NAMALWA (cell line): ENCODE results near the gene CCDC138.

Experiments used
- DNase-seq: peaks from one replicate; pipeline ENCODE4 v3.0.0-alpha.2; 2015; ENCODE audit warnings: low spot score

The CCDC138 gene

DNA sequence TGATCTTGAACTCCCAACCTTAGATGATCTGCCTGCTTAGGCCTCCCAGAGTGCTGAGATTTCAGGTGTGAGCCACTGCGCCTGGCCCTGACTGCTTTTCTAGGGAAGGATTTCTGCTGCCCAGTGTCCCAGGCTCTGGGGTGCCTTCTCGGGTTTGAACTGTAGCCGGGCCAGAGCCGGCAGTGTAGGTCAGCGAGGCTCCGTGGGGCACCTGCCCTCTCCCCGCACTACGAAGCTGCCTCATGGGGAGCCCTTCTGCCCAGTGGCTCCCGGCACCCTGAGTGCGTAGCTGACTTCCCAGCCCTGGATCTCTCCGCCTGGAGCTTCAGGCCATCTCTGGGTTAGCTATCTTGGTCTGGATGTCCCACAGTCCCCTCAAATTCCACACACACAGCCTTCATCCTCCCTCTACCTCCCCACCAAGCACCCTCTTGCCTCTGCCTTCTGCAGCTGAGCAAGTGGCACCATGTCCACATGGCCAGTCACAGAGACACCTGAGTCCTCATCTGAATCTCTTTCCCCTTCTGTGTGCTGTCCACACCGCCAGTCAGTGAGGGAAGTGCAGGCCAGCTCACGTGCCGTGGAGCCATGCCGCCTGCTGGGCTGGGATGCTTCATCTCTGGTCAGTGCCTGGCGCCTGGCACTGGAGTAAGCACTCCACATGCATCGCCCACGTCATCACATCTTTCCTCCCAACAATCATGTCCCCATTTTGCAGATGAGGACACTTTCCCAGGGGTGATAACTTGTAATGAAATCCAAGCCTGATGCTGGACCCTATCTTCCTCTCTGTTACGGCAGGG, 133.2 kb downstream of the CCDC138 start:
- no peak for DNase-seq

DNA sequence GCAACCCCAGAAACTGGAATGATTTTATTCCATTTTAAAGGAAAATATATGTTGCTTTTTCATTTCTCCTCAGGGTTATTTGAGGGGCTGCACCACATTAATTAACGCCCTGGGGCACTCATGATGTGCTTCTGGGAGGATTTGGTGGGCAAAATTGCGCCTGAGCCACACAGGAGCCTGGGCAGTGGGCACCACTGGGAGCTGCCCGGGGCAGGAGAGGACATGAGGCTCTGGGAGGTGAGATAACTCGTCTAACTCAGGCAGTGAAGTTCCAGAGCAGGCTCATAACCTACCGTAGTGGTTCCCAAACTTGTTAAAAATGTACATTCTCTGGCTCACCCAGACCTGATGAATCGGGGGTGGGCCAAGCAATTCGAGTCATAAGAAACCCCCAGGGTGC, 134.1 kb downstream of the CCDC138 start:
- no peak for DNase-seq

DNA sequence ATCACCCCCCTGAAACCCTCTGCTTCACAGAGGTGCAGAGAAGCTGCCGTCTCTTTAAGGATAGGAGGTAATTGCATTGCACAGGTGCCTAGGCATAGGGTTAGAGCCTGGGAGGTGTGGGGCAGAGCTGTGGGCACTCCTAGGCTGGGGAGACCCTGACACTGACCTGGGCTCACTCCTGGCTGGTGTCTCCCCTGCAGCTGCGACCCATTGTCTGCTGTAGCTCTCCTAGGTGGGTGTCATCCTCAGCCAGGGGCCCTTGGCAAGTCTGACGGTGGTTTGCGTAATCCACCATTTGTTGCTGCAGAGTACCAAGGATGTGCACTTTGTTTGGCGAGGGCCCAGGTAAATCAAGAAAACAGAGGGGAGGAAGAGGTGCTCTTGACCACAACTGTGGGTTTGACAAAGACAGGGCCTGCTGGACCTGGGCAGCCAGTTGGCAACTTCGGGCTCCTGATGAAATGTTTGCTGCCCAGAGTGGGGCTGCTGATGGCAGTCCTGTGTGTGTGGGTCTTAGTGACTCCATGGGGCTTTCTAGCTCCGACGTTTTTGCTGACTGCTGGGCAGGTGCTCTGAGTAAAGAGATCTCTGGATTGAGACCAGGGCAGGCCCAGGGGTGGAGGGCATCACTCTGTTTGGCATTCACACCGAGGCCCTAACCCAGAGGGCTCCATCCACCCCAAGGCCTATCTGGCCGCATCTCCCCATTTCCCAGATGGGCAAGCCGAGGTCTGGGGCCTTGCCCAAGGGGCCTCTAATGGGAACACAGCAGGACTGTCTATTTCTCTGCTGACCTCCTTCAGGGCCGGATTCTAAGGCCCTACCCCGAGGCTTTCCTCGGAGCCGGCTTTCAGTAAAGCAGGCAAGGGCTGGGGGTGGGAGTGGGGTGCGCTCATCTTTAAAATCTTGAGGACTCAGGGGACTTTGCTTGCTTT, 134.8 kb downstream of the CCDC138 start:
- no peak for DNase-seq

DNA sequence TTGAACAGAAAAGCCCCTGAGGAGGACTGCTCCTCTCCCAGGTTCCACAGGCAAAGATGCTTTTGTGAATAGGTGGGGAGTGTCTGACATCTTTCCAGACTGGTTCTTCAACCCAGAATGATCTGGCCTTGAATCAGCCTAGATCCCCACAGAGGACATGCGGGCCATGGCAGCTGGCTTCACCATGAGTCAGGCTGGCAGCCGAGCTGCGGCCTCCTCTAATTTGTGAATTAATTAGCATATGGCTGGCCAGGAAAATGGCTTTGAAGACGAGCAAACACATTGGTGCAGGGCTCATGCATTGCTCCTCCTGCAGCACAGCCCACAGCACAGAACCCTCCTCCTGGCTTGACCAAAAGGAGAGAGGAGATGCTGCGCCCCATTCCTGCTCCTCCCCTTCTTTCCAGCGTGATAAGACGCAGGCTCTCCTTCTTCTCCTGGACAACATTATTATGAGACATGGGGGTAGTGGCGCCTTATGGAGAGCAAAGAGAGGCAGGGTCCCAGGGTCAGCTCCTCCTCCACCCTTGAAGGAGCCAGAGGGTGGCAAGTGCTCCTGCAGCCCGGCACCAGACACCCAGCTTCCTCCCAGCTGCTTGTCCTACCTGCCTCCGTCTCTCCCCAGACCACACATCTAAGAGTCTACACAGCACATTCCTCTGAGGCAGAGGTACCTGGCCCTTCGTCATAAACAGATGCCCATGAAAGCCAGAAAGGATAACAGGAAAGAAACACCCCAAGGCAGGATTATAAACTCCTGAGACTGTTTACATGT, 135.8 kb downstream of the CCDC138 start:
- DNase-seq: no peak

DNA sequence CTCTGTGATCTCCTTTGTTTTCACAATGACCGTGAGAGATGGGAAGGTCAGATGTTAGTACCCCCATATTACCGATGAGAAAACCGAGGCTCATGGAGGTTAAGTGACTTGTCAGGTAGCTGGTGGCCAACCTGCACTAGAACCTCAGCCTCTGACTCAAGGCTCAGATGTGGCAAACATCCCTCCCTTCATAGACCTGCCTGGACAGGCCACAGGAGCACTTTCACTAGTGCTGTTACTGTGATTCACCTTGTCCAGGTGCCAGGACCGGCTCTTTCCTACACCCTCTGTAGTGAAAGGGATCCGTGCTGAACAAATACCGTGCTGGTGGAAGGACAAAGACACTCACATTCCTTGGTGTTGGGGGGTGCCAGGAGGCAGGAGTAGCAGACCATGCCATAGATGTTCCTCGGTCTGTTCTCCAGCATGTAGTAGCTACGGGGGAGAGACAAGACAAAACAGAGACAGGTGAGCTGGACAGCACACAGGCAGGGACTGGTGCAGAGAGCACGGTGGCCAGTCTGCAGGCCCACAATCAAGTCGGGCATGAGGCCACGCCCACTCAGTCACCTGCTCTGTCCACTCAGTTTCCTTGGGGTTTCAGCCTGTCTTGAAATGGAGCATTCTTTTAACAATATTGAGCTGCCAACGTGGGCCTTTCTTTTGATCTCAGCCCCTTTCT, 136.6 kb downstream of the CCDC138 start:
- no peak for DNase-seq

DNA sequence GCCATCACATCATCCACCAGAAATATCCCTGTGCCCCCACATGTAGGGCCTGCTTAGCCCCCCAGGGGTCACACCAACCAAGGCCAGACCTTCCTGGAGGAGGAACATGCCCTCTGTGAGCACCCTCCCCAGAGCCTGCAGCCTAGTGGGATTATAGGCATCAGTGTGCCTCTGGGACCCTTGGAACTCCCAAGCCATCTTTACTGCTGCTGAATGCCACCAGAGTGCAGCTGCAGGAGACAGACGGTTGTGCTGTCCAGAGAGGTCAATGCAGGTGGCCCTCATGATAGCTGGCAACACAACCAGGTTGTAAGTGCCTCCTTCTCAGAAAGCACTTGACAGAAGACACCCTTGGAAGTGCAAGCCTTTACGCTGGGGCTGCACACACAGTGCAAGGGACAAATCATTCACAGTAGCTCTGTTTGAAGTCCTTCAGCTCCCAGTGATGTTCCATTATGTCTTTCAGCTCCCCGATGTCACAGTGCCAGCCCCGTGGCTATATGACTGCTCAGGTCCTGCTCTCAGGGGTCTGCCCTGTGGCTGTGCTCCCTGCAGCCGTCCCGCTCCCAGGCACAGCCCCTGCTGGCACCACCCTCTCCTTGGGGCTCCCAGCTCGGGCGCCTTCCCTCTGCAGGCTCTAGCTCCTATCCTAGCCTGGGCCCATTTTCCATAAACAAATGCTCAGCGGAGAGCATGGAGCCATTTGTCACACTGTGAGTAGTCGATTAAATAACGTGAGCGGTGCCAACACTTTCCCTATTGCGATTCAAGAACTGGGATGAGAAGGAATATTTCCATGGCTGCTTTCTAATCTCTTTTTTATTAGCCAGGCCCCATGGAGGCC, 137.4 kb downstream of the CCDC138 start:
- DNase-seq: no peak

DNA sequence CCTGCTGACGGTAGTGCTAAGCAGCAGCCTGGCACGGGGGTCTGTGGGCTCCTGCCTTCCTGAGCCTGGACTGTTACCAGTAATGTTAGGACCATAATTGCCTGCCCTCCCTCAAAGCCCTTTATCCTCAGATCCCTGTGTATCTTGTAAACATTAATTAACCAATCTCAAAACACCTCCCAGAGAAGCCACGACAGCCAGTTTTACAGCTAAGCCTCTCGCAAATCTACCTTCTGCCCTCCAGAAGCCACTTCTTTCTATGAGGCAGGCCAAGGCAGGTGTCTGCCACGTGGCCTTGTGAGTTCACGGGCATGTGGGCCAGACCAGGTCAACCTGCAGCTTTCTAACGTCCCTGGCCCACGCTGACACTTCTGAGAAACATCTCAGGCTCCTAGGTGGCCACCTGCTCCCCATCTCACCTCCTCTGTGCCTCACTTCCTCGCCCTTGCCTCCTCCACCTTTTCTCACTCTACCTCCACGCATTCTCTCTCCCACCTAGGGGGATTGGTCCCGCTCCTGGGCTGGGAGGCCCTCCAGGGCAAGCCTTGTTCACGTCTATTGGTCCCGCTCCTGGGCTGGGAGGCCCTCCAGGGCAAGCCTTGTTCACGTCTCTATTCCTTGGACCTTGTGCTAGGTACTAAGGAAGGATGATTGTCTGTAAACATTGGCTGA, 138.1 kb downstream of the CCDC138 start:
- no peak for DNase-seq

DNA sequence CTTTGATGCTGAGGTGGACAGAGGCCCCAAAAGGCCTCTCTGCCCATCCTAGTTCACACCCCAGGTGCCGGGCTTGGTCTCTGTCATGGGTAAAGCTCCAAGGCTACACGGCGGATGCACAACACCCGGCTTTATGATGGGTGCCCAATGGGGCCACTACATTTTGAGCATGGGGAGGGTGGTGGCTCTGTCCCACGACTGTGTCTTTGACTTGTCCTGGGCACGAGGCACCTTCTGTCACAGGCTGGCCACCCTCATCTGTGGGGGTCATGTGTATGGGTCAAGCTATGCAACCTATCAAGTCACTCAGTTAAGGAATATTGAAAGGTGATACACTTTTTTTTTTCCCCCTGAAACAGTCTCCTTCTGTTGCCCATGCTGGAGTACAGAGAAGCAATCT, 138.7 kb downstream of the CCDC138 start:
- DNase-seq: no peak

DNA sequence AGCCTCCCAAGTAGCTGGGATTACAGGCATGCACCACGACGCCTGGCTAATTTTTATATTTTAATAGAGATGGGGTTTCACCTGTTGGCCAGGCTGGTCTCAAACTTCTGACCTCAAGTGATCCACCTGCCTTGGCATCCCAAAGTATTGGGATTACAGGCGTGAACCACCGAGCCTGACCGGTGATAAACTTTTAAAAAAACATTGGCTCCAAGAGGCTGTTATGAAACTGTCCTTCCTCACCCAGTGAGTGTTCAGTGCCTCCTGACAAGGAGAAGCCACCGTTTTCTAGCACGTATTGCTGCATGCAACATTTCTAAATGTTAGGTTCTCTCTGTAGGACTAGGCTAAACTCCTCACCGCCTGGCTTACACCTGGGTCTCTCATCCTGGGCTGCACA, 139.2 kb downstream of the CCDC138 start:
- DNase-seq: no peak
